Activated CD4-positive, alpha-beta memory T cell treated with anti-CD3 and anti-CD28 coated beads, Interleukin-2, amount 10 ng/mL, durations not matched to agents 7 days and 5 days (primary cell): ENCODE measurements around the gene ZNF385C. TPM values are rescaled to one million over a fixed set of nuclear protein-coding genes. Genes with fewer than 3 reads are reported as not detected.
A peak's percentile ranks its signal among the peaks of the same experiment; 100 is the strongest.

Experiments
- CTCF ChIA-PET: fragments of 350-600 bp; sonication (Branson Sonifier 250); formaldehyde crosslinking; loops from one replicate; lab custom pipeline; 2021; ENCODE audit warnings: antibody characterized with exemption, inconsistent platforms; lab: Charles Lee
- POLR2A ChIA-PET: fragments of 350-600 bp; sonication (Branson Sonifier 250); formaldehyde crosslinking; loops from one replicate; lab custom pipeline; 2021; ENCODE audit warnings: antibody characterized with exemption; lab: Charles Lee
- DNase-seq: peaks from one replicate; pipeline ENCODE4 v3.0.0-alpha.2; 2020
- H3K27ac Mint-ChIP-seq: one replicate; pipeline ENCODE4 v1.8.0; 2021; ENCODE audit warnings: mild to moderate bottlenecking, mixed read lengths
- H3K27me3 Mint-ChIP-seq: one replicate; pipeline ENCODE4 v1.8.0; 2021; ENCODE audit warnings: mixed read lengths
- H3K36me3 Mint-ChIP-seq: one replicate; pipeline ENCODE4 v1.8.0; 2021; ENCODE audit warnings: low read depth, mixed read lengths
- H3K4me1 Mint-ChIP-seq: one replicate; pipeline ENCODE4 v1.8.0; 2021; ENCODE audit warnings: mixed read lengths
- H3K4me3 Mint-ChIP-seq: one replicate; pipeline ENCODE4 v1.8.0; 2021; ENCODE audit warnings: mild to moderate bottlenecking, mixed read lengths
- H3K9me3 Mint-ChIP-seq: one replicate; pipeline ENCODE4 v1.8.0; 2021; ENCODE audit warnings: mixed read lengths
- total RNA-seq, 2 experiments: library from RNA; stranded (reverse); gene quantifications; one replicate each; pipeline ENCODE4 v1.2.3, GENCODE V29; 2021

The ZNF385C gene
- total RNA-seq, 2 experiments from 2014 or later: not detected

DNA sequence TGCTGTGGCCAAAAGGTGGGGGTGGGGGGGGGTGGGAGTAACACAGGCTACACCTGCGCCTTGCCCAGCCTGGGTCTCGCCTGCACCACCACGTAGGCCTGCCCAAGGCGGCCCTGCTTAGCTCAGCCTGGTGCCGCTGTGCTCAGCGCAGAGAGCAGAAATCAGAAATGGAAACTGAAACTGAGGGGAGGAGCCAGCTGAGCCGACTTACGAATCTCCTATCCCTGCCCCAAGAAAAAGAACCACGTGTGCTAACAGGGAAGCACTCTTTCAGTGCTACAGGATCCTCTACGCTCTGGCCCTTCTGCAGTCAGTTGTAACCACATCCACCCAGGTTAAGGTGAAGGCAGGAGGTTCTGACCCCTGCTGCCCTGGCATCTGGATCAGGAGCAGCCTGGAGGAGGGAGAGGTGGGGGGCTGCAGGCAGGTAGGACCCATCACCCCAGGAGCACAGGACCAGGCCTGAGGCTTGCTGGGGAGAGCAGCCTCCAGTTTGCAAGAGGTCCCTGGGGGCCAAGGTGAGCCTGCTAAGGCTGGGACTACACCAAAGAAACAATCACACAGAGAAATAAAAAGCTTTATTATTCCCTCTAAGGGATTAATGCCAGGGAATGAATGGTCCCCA is 14.4 kb upstream of the ZNF385C start, which contains the start of gene DHX58:
DHX58 (minus strand) TSS at position 163 of the 625 bp plus-strand sequence. CDS start 822 bp downstream, outside the sequence.
- Mint-ChIP-seq H3K27me3 (no peaks in the 10 kb centered on the region), H3K4me3 (peak within 1 kb of the TSS; percentile 91)

DNA sequence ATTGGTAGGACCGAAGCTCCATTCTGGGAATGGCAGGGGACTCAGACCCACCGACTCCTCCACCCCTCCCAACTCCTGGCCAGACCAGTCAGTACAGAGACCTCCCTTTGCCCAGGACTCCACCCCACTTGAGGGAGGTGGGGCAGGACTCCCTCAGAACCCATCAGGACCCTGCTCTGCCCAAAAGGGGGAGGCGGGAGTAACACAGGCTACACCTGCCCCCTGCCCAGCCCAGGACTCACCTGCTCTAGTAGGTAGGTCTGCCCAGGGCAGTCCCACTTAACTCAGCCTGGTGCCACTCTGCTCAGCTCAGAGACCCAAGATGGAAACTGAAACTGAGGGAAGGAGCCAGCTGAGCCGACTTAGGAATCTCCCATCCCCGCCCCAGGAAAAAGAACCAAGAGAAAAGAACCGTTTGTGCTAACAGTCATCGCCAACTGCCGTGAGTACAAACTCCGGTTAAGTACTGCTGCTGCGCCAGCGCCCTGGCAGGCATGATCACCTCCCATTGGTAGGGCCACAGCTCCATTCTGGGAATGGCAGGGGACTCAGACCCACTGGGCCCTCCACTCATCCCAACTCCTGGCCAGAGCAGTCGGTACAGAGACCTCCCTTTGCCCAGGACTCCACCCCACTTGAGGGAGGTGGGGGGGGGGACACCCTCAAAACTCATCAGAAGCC is 13.7 kb upstream of the ZNF385C start:
- Mint-ChIP-seq H3K4me3 (peak overlapping the region; percentile 91), H3K9me3 (no peaks in the 10 kb centered on the region), H3K4me1 (peaks cover 73% of the 10 kb centered on the region), H3K36me3 (peaks cover 55% of the 10 kb centered on the region), H3K27ac (peak overlapping the region; percentile 98), H3K27me3 (no peaks in the 10 kb centered on the region)
- ChIA-PET POLR2A (interaction anchor here (0.5 to 11.7 kb wide), 42 partner anchors 8 to 712 kb away, joined by 3 to 237 read pairs (median 6); partner anchors contain the start of genes ACLY, BECN1, CNP and DNAJC7), CTCF (interaction anchor here (0.6 to 6.1 kb wide), 12 partner anchors 10 to 149 kb away, joined by 3 to 70 read pairs (median 8); partner anchors contain the start of genes DNAJC7, KCNH4 and NKIRAS2)
- DNase-seq: peak; percentile 53

More for the DNA sequence above, 14.4 kb upstream of the ZNF385C start, which contains the start of gene DHX58:
- Mint-ChIP-seq H3K27ac (peak within 1 kb of the TSS; percentile 98), H3K36me3 (peaks cover 56% of the 10 kb centered on the region), H3K9me3 (no peaks in the 10 kb centered on the region), H3K4me1 (peaks cover 72% of the 10 kb centered on the region)
- ChIA-PET POLR2A (interaction anchor here (0.6 to 11.7 kb wide), 43 partner anchors 8 to 967 kb away, joined by 3 to 237 read pairs (median 6); partner anchors contain the start of genes ACLY, BECN1, CNP and DNAJC7), CTCF (interaction anchor here (0.7 to 6.1 kb wide), 11 partner anchors 9 to 182 kb away, joined by 3 to 70 read pairs (median 10); partner anchors contain the start of genes DNAJC7, KCNH4, NKIRAS2 and ODAD4)
- peak; percentile 87 for DNase-seq

DNA sequence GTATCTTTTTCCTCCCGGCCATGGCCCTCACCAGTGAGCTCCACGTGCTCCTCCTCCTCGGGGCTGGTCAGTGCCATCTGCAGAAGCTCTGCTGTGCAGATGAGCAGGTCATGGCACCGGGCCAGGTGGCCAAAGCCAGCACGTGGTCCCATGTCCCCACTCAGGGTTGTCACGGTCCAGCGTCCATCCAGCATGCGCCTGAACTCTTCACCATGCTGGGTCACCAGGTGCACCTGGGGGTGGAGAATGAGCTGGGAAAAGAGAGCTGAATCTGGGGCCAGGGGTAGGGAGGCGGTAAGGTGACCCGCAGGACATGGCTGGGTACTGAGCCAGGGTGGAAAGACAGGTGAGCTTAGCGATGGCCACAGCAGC is 13.0 kb upstream of the ZNF385C start:
- Mint-ChIP-seq H3K27me3 (no peaks in the 10 kb centered on the region), H3K9me3 (no peaks in the 10 kb centered on the region), H3K27ac (peak overlapping the region; percentile 98), H3K4me3 (peak overlapping the region; percentile 91), H3K36me3 (peaks cover 57% of the 10 kb centered on the region), H3K4me1 (peaks cover 68% of the 10 kb centered on the region)
- POLR2A ChIA-PET: interaction anchor here (0.5 to 11.7 kb wide), 20 partner anchors 8 to 897 kb away, joined by 3 to 237 read pairs (median 9); partner anchors contain the start of genes ACLY, BECN1, CNP and DNAJC7
- CTCF ChIA-PET: interaction anchor here (0.6 to 6.1 kb wide), 9 partner anchors 10 to 148 kb away, joined by 3 to 70 read pairs (median 4); partner anchors contain the start of genes DNAJC7 and NKIRAS2
- DNase-seq: no peak

DNA sequence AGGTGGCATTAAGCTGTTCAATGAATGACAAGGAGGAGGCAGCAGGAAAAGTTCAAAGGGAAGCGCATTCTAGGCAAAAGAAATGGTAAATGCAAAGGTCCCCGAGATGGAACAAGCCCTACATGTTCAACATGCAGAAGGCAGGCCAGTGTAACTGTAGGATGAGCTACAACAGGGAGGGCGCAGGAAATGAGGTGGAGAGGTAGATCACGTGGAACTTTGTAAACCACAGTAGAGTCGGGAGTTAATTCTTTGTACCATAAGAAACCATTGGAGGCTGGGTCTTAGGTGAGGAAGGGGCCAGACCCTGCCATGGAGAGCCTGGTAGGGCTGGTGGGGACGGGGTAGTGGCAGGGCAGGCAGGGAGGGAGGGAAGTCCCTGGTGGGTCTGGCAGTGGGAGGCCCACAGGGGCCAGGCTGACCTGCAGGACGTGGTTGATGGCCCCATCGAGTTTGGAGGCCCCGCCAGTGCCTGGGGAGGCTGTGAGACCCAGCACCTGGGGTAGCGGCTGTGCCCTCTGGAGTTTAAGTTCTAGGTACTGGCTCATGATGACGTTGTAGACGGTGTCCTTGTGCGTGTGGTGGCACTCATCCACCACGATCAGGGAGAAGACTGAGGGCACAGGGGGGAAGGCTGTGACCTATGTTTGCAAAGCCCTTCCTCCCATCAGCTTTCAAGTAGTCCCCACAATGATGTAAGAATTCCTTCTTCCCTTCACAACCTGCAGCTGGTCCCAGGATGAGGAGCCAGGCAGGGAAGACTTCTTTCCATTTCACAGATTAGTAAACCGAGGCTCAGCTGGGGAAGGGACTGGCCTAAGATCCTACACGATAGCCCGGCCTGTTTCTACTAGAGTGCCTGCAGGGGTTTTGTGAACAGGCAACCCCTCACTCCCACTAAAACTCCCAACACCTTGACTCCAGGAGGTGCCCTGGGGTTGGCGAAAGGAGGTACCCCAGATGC is 12.3 kb upstream of the ZNF385C start:
- Mint-ChIP-seq H3K4me1 (peaks cover 64% of the 10 kb centered on the region), H3K4me3 (peak overlapping the region; percentile 91), H3K36me3 (peaks cover 58% of the 10 kb centered on the region), H3K27ac (peak overlapping the region; percentile 98), H3K27me3 (no peaks in the 10 kb centered on the region), H3K9me3 (no peaks in the 10 kb centered on the region)
- POLR2A ChIA-PET: interaction anchor here (0.5 to 11.7 kb wide), 12 partner anchors 7 to 898 kb away, joined by 3 to 237 read pairs (median 13); partner anchors contain the start of genes CNP, DNAJC7, EIF1 and KAT2A
- no peak for DNase-seq
- CTCF ChIA-PET: interaction anchor here (0.6 to 6.1 kb wide), 10 partner anchors 9 to 300 kb away, joined by 3 to 70 read pairs (median 4); partner anchors contain the start of genes DNAJC7 and NKIRAS2

DNA sequence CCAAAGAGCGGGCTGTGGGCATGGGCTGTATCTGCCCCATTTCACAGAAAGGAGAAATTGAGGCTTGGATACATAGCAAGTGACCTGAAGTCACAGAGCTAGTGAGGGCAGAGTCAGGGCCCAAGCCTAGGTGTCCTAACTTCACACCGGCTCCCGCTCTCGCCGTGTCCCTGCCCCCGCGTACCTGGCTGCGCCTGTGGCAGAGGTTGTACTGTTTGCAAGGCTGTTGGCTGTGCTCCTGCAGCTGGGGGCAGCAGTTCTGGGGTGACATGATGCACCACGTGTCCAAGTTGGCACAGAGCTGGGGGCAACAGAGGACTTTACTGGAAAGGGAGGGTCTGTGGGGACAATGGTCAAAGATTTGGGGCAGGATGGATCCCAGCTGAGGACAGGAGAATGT is 10.8 kb upstream of the ZNF385C start:
- CTCF ChIA-PET: interaction anchor here (1.3 to 6.1 kb wide), 4 partner anchors 10 to 146 kb away, joined by 3 to 70 read pairs (median 6); partner anchors contain the start of genes DNAJC7 and NKIRAS2
- no peak for DNase-seq
- Mint-ChIP-seq H3K36me3 (peaks cover 60% of the 10 kb centered on the region), H3K4me3 (peak overlapping the region; percentile 11), H3K4me1 (peaks cover 56% of the 10 kb centered on the region), H3K9me3 (no peaks in the 10 kb centered on the region), H3K27me3 (no peaks in the 10 kb centered on the region), H3K27ac (no peak overlapping the region)
- POLR2A ChIA-PET: interaction anchor here (1.7 to 11.7 kb wide), 3 partner anchors 11 to 143 kb away, joined by 6 to 237 read pairs (median 118); partner anchors contain the start of genes CNP, DNAJC7 and NKIRAS2

DNA sequence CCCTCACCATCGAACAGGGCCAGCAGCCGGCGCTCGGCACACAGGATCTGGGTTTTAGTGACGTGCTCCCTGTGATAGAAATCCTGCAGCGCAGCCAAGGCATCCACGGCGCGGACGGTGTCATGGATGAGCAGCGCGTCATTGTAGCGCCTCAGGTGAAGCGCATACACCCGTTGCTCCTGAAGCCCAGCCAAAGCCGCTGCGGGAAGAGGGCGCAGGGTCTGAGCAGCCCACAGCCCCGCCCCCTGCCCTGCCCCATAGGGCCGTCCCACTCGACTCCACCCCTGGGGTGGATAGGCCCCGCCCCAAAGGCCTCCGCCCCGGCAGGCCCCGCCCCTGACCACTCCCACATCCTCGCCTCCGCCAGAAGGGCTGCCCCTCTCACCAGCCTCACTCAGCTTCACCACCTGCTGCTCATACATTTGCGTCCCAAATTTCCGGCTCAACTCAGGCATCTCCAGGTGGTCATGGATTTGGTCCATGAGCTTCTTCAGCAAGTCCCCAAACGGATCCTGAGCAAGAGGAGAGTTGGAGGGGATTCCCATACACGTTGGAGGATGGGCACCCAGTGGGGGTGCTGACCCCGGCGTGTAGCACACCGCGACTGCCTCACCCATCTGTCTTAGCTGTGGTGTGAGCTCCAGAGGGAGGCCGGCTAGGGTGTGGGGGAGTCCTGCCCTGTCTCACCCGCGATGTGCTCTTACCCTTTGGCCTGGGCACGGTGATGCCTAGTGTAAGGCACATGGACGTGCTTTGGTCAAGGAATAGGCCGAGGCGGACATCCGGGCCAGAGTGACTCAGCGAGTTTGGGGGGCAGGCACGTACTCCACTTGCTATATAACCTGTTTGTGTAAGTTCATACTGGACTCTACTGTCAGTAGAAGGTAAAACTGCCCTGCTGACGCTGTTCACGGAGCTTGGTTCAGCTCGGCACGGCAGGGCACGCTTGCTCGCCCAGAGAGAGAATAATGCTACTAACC is 9.6 kb upstream of the ZNF385C start:
- Mint-ChIP-seq H3K27me3 (no peaks in the 10 kb centered on the region), H3K4me3 (peak overlapping the region; percentile 59), H3K36me3 (peaks cover 62% of the 10 kb centered on the region), H3K27ac (peak overlapping the region; percentile 44), H3K4me1 (peaks cover 49% of the 10 kb centered on the region), H3K9me3 (no peaks in the 10 kb centered on the region)
- ChIA-PET CTCF (interaction anchor here (0.7 to 2.1 kb wide), 9 partner anchors 11 to 145 kb away, joined by 3 to 9 read pairs (median 4); partner anchors contain the start of genes DNAJC7 and NKIRAS2), POLR2A (interaction anchor here (0.8 to 11.7 kb wide), 7 partner anchors 12 to 190 kb away, joined by 3 to 237 read pairs (median 4); partner anchors contain the start of genes ACLY, CNP, DNAJC7 and NKIRAS2)
- DNase-seq: peak; percentile 95

DNA sequence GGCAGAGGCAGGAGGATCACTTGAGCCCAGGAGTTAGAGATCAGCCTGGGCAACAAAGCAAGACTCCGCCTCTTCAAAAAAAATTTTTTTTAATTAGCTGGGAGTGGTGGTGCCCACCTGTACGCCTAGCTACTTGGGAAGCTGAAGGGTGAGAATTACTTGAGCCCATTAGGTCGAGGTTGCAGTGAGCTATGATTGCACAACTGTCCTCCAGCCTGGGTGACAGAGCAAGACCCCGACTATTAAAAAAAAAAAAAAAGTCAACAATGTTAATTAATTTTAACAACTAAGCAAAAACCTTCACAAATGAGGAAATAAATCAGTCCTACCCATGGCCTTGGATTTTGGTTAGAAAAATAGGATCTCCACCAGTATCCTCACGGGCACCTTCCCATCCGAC is 8.9 kb upstream of the ZNF385C start:
- Mint-ChIP-seq H3K27ac (no peak overlapping the region), H3K36me3 (peaks cover 65% of the 10 kb centered on the region), H3K4me1 (peaks cover 44% of the 10 kb centered on the region), H3K4me3 (peak overlapping the region; percentile 59), H3K27me3 (no peaks in the 10 kb centered on the region), H3K9me3 (no peaks in the 10 kb centered on the region)
- POLR2A ChIA-PET: interaction anchor here (0.8 to 11.7 kb wide), 5 partner anchors 32 to 189 kb away, joined by 3 to 237 read pairs (median 4); partner anchors contain the start of genes ACLY, CNP, DNAJC7 and NKIRAS2
- CTCF ChIA-PET: interaction anchor here (0.7 to 2.1 kb wide), 9 partner anchors 9 to 90 kb away, joined by 3 to 9 read pairs (median 4); partner anchors contain the start of genes DNAJC7 and NKIRAS2
- no peak for DNase-seq

DNA sequence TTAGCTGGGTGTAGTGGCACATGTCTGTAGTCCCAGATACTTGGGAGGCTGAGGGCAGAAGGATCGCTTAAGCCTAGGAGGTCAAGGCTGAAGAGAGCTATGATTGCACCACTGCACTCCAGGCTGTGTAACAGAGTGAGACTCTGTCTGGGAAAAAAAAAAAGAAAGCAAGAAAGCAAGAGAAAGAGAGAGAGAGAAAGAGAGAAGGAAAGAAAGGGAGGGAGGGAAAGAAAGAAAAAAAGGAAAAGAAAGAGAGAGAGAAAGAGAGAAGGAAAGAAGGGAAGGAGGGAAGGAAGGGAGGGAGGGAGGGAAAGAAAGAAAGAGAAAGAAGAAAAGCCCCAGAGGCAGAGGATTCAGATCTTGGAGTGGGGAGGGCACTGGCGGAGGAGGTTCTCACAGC is 7.7 kb upstream of the ZNF385C start:
- ChIA-PET POLR2A (interaction anchor here (1.2 to 11.7 kb wide), 2 partner anchors 14 to 84 kb away, joined by 3 to 237 read pairs; partner anchors contain the start of genes DNAJC7 and NKIRAS2), CTCF (interaction anchor here (0.6 to 1.4 kb wide), 4 partner anchors 14 to 141 kb away, joined by 3 to 4 read pairs (median 4); no protein-coding TSS in a partner anchor)
- H3K27me3 Mint-ChIP-seq: no peaks in the 10 kb centered on the region
- no peak overlapping the region for H3K27ac Mint-ChIP-seq
- H3K4me3 Mint-ChIP-seq: no peak overlapping the region
- no peak for DNase-seq
- peaks cover 34% of the 10 kb centered on the region for H3K4me1 Mint-ChIP-seq
- H3K36me3 Mint-ChIP-seq: peaks cover 58% of the 10 kb centered on the region
- no peaks in the 10 kb centered on the region for H3K9me3 Mint-ChIP-seq

DNA sequence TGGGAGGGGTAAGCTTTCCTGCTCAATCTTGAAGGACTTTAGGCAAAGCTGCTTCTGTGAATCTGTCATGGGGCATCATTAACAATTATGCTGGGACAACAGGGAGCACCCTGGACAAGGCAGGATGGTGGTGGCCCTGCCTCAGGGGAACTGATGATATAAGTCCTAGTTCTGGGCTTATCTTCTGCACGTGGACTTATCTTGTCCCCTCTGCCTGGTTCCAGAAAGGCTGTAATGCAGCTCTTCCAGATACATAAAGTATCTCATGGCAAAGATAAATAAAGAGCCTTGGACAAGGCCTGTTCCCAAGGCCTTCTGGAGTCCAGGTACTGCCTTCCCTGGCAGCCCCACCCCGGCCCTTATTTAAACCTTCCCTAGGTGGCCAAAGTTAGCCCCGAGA is 6.0 kb upstream of the ZNF385C start:
- H3K4me1 Mint-ChIP-seq: peaks cover 22% of the 10 kb centered on the region
- no peaks in the 10 kb centered on the region for H3K27me3 Mint-ChIP-seq
- no peak overlapping the region for H3K4me3 Mint-ChIP-seq
- CTCF ChIA-PET: interaction anchor here (1.0 to 1.5 kb wide), 4 partner anchors 9 to 36 kb away, joined by 3 to 5 read pairs (median 4); partner anchors contain the start of gene DHX58
- H3K9me3 Mint-ChIP-seq: no peaks in the 10 kb centered on the region
- DNase-seq: no peak
- peaks cover 47% of the 10 kb centered on the region for H3K36me3 Mint-ChIP-seq
- no peak overlapping the region for H3K27ac Mint-ChIP-seq
- POLR2A ChIA-PET: interaction anchor here (0.6 to 2.1 kb wide), 3 partner anchors 8 to 411 kb away, joined by 3 to 10 read pairs (median 5); partner anchors contain the start of gene DHX58
